SK-N-SH treated with all-trans-retinoic acid at 6 μM for 48 hours (cell line): ENCODE measurements around the gene FAM118A.

ENCODE experiments used
- ARNTL ChIP-seq: fragments of 450-650 bp; formaldehyde crosslinking; IDR thresholded peaks from 2 replicates; pipeline ENCODE4 v1.5.0; 2020; ENCODE audit warnings: low read depth, mild to moderate bottlenecking, moderate library complexity, borderline replicate concordance
- BACH2 ChIP-seq: fragments of 250-450 bp; sonication (Bioruptor Pico); IDR thresholded peaks from 2 replicates; pipeline ENCODE4 v1.9.0; 2021; ENCODE audit warnings: mild to moderate bottlenecking, borderline replicate concordance
- CSRNP3 ChIP-seq: fragments of 250-450 bp; sonication (Bioruptor Pico); IDR thresholded peaks from 2 replicates; pipeline ENCODE4 v1.5.1; 2021; ENCODE audit warnings: mild to moderate bottlenecking, moderate library complexity
- ESRRG ChIP-seq: fragments of 250-450 bp; sonication (Bioruptor Pico); IDR thresholded peaks from 2 replicates; pipeline ENCODE4 v1.6.1; 2021; ENCODE audit warnings: mild to moderate bottlenecking
- GLIS3 ChIP-seq: fragments of 250-450 bp; sonication (Bioruptor Pico); IDR thresholded peaks from 2 replicates; pipeline ENCODE4 v1.5.0; 2020; ENCODE audit warnings: mild to moderate bottlenecking, moderate library complexity
- ISL1 ChIP-seq: fragments of 250-450 bp; sonication (Bioruptor Pico); IDR thresholded peaks from 2 replicates; pipeline ENCODE4 v2.1.2; 2022; ENCODE audit warnings: mild to moderate bottlenecking, moderate library complexity
- PATZ1 ChIP-seq: fragments of 250-450 bp; sonication (Bioruptor Pico); IDR thresholded peaks from 2 replicates; pipeline ENCODE4 v1.8.0; 2020; ENCODE audit warnings: mild to moderate bottlenecking, moderate library complexity, borderline replicate concordance
- PPARA ChIP-seq: fragments of 250-450 bp; sonication (Bioruptor Pico); IDR thresholded peaks from 2 replicates; pipeline ENCODE4 v1.5.0; 2020; ENCODE audit warnings: mild to moderate bottlenecking, borderline replicate concordance
- SNAI2 ChIP-seq: fragments of 250-450 bp; sonication (Bioruptor Pico); IDR thresholded peaks from 2 replicates; pipeline ENCODE4 v1.5.0; 2020; ENCODE audit warnings: mild to moderate bottlenecking, moderate library complexity
- TCF4 ChIP-seq: fragments of 250-450 bp; sonication (Bioruptor Pico); IDR thresholded peaks from 2 replicates; pipeline ENCODE4 v1.8.0; 2021; ENCODE audit warnings: mild to moderate bottlenecking, moderate library complexity, borderline replicate concordance
- TOX ChIP-seq: fragments of 250-450 bp; sonication (Bioruptor Pico); IDR thresholded peaks from 2 replicates; pipeline ENCODE4 v1.8.0; 2021; ENCODE audit warnings: mild to moderate bottlenecking, moderate library complexity, borderline replicate concordance
- ZC3H10 ChIP-seq: fragments of 250-450 bp; sonication (Bioruptor Pico); IDR thresholded peaks from 2 replicates; pipeline ENCODE4 v1.5.1; 2021; ENCODE audit warnings: mild to moderate bottlenecking, moderate library complexity
- ZFP3 ChIP-seq: fragments of 250-450 bp; sonication (Bioruptor Pico); IDR thresholded peaks from 2 replicates; pipeline ENCODE4 v1.5.0; 2020; ENCODE audit warnings: mild to moderate bottlenecking, moderate library complexity
- ZNF8 ChIP-seq: fragments of 450-650 bp; formaldehyde crosslinking; IDR thresholded peaks from 2 replicates; pipeline ENCODE4 v1.5.0; 2020; ENCODE audit warnings: mild to moderate bottlenecking, moderate library complexity

DNA sequence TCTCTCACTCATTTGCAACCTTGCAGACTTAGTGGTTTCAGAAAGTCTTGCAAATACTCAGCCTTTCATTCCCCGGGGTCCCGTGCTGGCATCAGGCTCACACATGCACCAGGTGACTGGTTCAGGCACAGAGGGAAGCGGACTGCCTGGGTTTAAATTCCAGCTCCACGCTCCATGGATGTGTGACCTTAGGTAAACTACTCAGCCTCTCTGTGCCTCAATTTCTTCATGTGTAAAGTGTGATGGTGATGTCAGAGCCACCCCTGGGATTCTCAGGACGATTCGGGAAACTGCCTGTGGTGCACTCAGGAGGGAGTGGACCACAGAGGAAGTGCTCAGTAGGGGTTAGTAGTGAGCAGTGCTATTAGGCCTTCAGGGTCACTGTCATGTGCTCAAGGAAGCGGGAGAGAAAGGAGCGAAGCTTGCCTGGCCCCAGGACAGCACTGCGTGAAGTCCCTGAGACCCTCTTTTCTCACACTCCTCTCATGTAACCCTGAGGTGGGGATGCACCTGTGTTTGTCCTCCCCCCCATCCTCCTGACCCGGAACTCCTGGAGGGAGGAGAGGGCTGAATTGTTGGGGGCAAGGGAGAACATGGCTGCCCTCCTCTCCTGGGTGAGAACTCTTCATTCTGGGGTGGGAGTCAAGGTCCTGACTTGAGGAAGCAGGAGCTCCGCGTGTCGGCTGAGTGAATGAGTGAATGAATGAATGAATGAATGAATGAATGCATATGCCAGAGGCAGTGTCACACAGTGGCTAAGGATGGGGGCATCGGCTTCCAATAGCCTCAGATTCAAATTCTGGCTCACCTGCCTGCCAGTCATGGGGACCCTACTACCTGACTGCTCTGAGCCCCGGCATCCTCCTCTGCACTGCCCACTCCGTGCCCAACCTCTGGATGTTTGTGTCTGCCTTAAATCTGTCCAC is 39.4 kb upstream of the FAM118A start:
- TF ChIP-seq PATZ1 (CRISPR knock-in tag) (no peak), TOX (CRISPR knock-in tag) (no peak), SNAI2 (no peak), ZFP3 (CRISPR knock-in tag) (no peak), GLIS3 (CRISPR knock-in tag) (no peak), ZC3H10 (CRISPR knock-in tag) (no peak), ARNTL (no peak), ESRRG (CRISPR knock-in tag) (no peak), ISL1 (no peak), CSRNP3 (CRISPR knock-in tag) (no peak), BACH2 (CRISPR knock-in tag) (no peak), ZNF8 (CRISPR knock-in tag) (no peak), PPARA (CRISPR knock-in tag) (no peak), TCF4 (CRISPR knock-in tag) (no peak)
